IMR-90 (cell line): ENCODE data around the gene SCAANT1. TPM values are rescaled to one million over a fixed set of nuclear protein-coding genes. Genes with fewer than 3 reads are reported as not detected.

Experiments
- ATAC-seq: fragments of 200-7000 bp; cut with Tn5 transposase; 2 replicates; pipeline ENCODE4 v1.9.1; 2020; ENCODE audit warnings: low read depth, mild to moderate bottlenecking, moderate library complexity
- BruUV-seq: library from RNA; stranded (reverse); fragments of 400-500 nt; replicated peaks from 2 replicates; lab custom pipeline; 2021; lab: Mats Ljungman, UMichigan
- CTCF ChIA-PET: fragments of 300-600 bp; formaldehyde crosslinking; extraction: SDS; loops from one replicate; lab custom pipeline; 2021; ENCODE audit warnings: antibody characterized with exemption; lab: Yijun Ruan, JAX
- POLR2A ChIA-PET: fragments of 300-600 bp; sonication (Branson Sonifier 250); formaldehyde crosslinking; loops from one replicate; lab custom pipeline; 2022; ENCODE audit warnings: antibody characterized with exemption; ENCODE audit not compliant: unreplicated experiment; lab: Charles Lee
- DNase-seq: peaks from one replicate; pipeline ENCODE4 v3.0.0; 2013
- H2AFZ ChIP-seq: replicated peaks from 2 replicates; pipeline ENCODE3; 2013; ENCODE audit warnings: low read length, mild to moderate bottlenecking; ENCODE audit not compliant: poor library complexity
- H2AK5ac ChIP-seq: 2 replicates; pipeline ENCODE4 v1.6.1; 2013; ENCODE audit warnings: low read depth, low read length, inconsistent platforms
- H2AK9ac ChIP-seq: replicated peaks from 2 replicates; pipeline ENCODE3; 2013; ENCODE audit warnings: mild to moderate bottlenecking, low read depth, low read length, moderate library complexity; ENCODE audit not compliant: poor library complexity
- H2BK120ac ChIP-seq: 2 replicates; pipeline ENCODE4 v1.6.1; 2013; ENCODE audit warnings: low read depth, low read length, inconsistent platforms
- H2BK15ac ChIP-seq: 3 replicates; pipeline ENCODE4 v1.6.1; 2013; ENCODE audit warnings: low read depth, low read length, inconsistent platforms
- H2BK20ac ChIP-seq: 2 replicates; pipeline ENCODE4 v1.6.1; 2013; ENCODE audit warnings: low read depth, mild to moderate bottlenecking, inconsistent platforms, low read length, moderate library complexity
- H2BK5ac ChIP-seq: 2 replicates; pipeline ENCODE4 v1.6.1; 2013; ENCODE audit warnings: mild to moderate bottlenecking, low read depth, low read length, inconsistent platforms; ENCODE audit not compliant: poor library complexity, severe bottlenecking
- H3K14ac ChIP-seq: replicated peaks from 2 replicates; pipeline ENCODE4 v1.6.1; 2013; ENCODE audit warnings: low read depth, low read length, inconsistent platforms
- H3K18ac ChIP-seq: 2 replicates; pipeline ENCODE4 v1.6.1; 2013; ENCODE audit warnings: low read depth, low read length, control low read depth
- H3K23ac ChIP-seq: 2 replicates; pipeline ENCODE4 v1.6.1; 2013; ENCODE audit warnings: low read depth, low read length, inconsistent platforms
- H3K27ac ChIP-seq: 2 replicates; pipeline ENCODE4 v1.5.1; 2013; ENCODE audit warnings: mild to moderate bottlenecking, control low read depth, low read length; ENCODE audit not compliant: insufficient read depth
- H3K27me3 ChIP-seq: 2 replicates; pipeline ENCODE4 v1.6.1; 2013; ENCODE audit warnings: low read length; ENCODE audit not compliant: control insufficient read depth, insufficient read depth
- H3K36me3 ChIP-seq: 2 replicates; pipeline ENCODE4 v1.6.1; 2013; ENCODE audit warnings: low read length, mixed read lengths; ENCODE audit not compliant: control insufficient read depth, insufficient read depth
- H3K4ac ChIP-seq: 2 replicates; pipeline ENCODE4 v1.6.1; 2013; ENCODE audit warnings: low read depth, low read length, inconsistent platforms
- H3K4me1 ChIP-seq: 2 replicates; pipeline ENCODE4 v1.6.1; 2013; ENCODE audit warnings: low read length, mixed read lengths; ENCODE audit not compliant: control insufficient read depth, insufficient read depth
- H3K4me2 ChIP-seq: 2 replicates; pipeline ENCODE4 v1.6.1; 2013; ENCODE audit warnings: low read depth, mild to moderate bottlenecking, control low read depth, low read length, moderate library complexity
- H3K4me3 ChIP-seq: 2 replicates; pipeline ENCODE4 v1.5.1; 2013; ENCODE audit warnings: low read depth, mild to moderate bottlenecking, control low read depth, low read length, moderate library complexity; ENCODE audit not compliant: insufficient read depth
- H3K56ac ChIP-seq: 2 replicates; pipeline ENCODE4 v1.6.1; 2013; ENCODE audit warnings: low read length, inconsistent platforms; ENCODE audit not compliant: insufficient read depth; ENCODE audit errors: extremely low read depth
- H3K79me1 ChIP-seq, 2 experiments: 2 replicates each; pipeline ENCODE4 v1.6.1; 2013; ENCODE audit warnings: low read length in 2 of 2, inconsistent platforms in 1 of 2, low read depth in 1 of 2
- H3K9ac ChIP-seq: 2 replicates; pipeline ENCODE4 v1.6.1; 2013; ENCODE audit warnings: low read depth, low read length, control low read depth
- H3K9me1 ChIP-seq: 2 replicates; pipeline ENCODE4 v1.6.1; 2013; ENCODE audit warnings: low read length, inconsistent platforms; ENCODE audit not compliant: insufficient read depth
- H3K9me3 ChIP-seq: 2 replicates; pipeline ENCODE4 v1.6.1; 2013; ENCODE audit warnings: low read length; ENCODE audit not compliant: control insufficient read depth, insufficient read depth
- H4K20me1 ChIP-seq: 2 replicates; pipeline ENCODE4 v1.6.1; 2013; ENCODE audit warnings: low read length, inconsistent platforms; ENCODE audit not compliant: insufficient read depth
- H4K5ac ChIP-seq: 2 replicates; pipeline ENCODE4 v1.6.1; 2013; ENCODE audit warnings: mild to moderate bottlenecking, low read depth, low read length, control low read depth
- H4K8ac ChIP-seq, 2 experiments: 2 replicates each; pipeline ENCODE4 v1.6.1; 2013; ENCODE audit warnings: low read depth in 2 of 2, low read length in 2 of 2, control low read depth in 1 of 2, inconsistent platforms in 1 of 2
- H4K91ac ChIP-seq: 2 replicates; pipeline ENCODE4 v1.6.1; 2013; ENCODE audit warnings: low read depth, low read length, inconsistent platforms; ENCODE audit not compliant: insufficient read depth
- BHLHE40 ChIP-seq: fragments of 150-350 bp; IDR thresholded peaks from 2 replicates; pipeline ENCODE4 v1.6.1; 2016; ENCODE audit warnings: mild to moderate bottlenecking, low read depth, low read length
- CEBPB ChIP-seq: IDR thresholded peaks from 2 replicates; pipeline ENCODE4 v1.6.1; 2012; ENCODE audit warnings: low read depth, low read length, improper control_type of control experiment
- CHD1 ChIP-seq: IDR thresholded peaks from 2 replicates; pipeline ENCODE4 v1.6.1; 2012; ENCODE audit warnings: low read depth, low read length, improper control_type of control experiment
- ELK1 ChIP-seq: fragments of 150-350 bp; IDR thresholded peaks from 2 replicates; pipeline ENCODE4 v1.6.1; 2016; ENCODE audit warnings: low read depth, mild to moderate bottlenecking, low read length, moderate library complexity, borderline replicate concordance
- FOS ChIP-seq: fragments of 150-350 bp; IDR thresholded peaks from 2 replicates; pipeline ENCODE4 v1.6.1; 2016; ENCODE audit warnings: low read depth, low read length
- MAZ ChIP-seq: IDR thresholded peaks from 2 replicates; pipeline ENCODE4 v1.6.1; 2012; ENCODE audit warnings: low read depth, mild to moderate bottlenecking, low read length, improper control_type of control experiment, moderate library complexity, borderline replicate concordance
- MXI1 ChIP-seq: IDR thresholded peaks from 2 replicates; pipeline ENCODE4 v1.6.1; 2012; ENCODE audit warnings: low read depth, mild to moderate bottlenecking, low read length, moderate library complexity, borderline replicate concordance
- NFE2L2 ChIP-seq: fragments of 150-350 bp; IDR thresholded peaks from 2 replicates; pipeline ENCODE4 v1.6.1; 2016; ENCODE audit warnings: low read depth, mild to moderate bottlenecking, low read length
- POLR2A ChIP-seq: IDR thresholded peaks from 2 replicates; pipeline ENCODE4 v1.6.1; 2012; ENCODE audit warnings: mild to moderate bottlenecking, low read depth, low read length
- RAD21 ChIP-seq: IDR thresholded peaks from 2 replicates; pipeline ENCODE4 v1.6.1; 2012; ENCODE audit warnings: low read length, improper control_type of control experiment
- RCOR1 ChIP-seq: IDR thresholded peaks from 2 replicates; pipeline ENCODE4 v1.6.1; 2012; ENCODE audit warnings: mild to moderate bottlenecking, low read length, improper control_type of control experiment; ENCODE audit not compliant: insufficient replicate concordance
- RFX5 ChIP-seq: IDR thresholded peaks from 2 replicates; pipeline ENCODE4 v1.8.0; 2012; ENCODE audit warnings: low read depth, mild to moderate bottlenecking, low read length, moderate library complexity
- SMC3 ChIP-seq: fragments of 150-350 bp; IDR thresholded peaks from 2 replicates; pipeline ENCODE4 v1.6.1; 2016; ENCODE audit warnings: low read depth, mild to moderate bottlenecking, antibody characterized with exemption, low read length, moderate library complexity
- WGBS, 2 experiments: methylation state at CpG; one replicate each; pipeline versions ENCODE4 v1.1.5 to v1.1.7; 2013; ENCODE audit warnings: missing lambda C conversion rate in 2 of 2; ENCODE audit not compliant: insufficient read length in 1 of 2; ENCODE audit errors: extremely low coverage in 2 of 2; 5-methylcytosine and 5-hydroxymethylcytosine counted together
- dilution Hi-C: fragments of 300-500 bp; cut with HindIII; formaldehyde crosslinking; loops from one replicate; pipeline ENCODE4 v1.14.3; 2018; ENCODE audit warnings: low sequenced_read_pairs; ENCODE audit not compliant: unreplicated experiment
- in situ Hi-C: fragments of 300-500 bp; cut with MboI; formaldehyde crosslinking; loops from 3 replicates; pipeline ENCODE4 v1.14.3; 2019; ENCODE audit warnings: low sequenced_read_pairs, inconsistent platforms, mixed read lengths
- intact Hi-C: fragments of 100-400 bp; cut with micrococcal nuclease; formaldehyde crosslinking; loops from 2 replicates; pipeline ENCODE4 v1.10.0; 2022
- polyA plus RNA-seq, 3 experiments: library from polyadenylated mRNA; depleted of rRNA; stranded (reverse); fragments of >200 nt; gene quantifications; 2 replicates each; pipeline ENCODE4 v1.2.3, GENCODE V29; 2012; ENCODE audit warnings: low replicate concordance in 1 of 3
- total RNA-seq: library from RNA; depleted of rRNA; stranded (reverse); fragments of >200 nt; gene quantifications from 2 replicates; pipeline ENCODE4 v1.2.3, GENCODE V29; 2012

Gene SCAANT1
- total and polyA plus RNA-seq, 2 of the 4 experiments (the other 2 are of a cell fraction) = not detected

DNA sequence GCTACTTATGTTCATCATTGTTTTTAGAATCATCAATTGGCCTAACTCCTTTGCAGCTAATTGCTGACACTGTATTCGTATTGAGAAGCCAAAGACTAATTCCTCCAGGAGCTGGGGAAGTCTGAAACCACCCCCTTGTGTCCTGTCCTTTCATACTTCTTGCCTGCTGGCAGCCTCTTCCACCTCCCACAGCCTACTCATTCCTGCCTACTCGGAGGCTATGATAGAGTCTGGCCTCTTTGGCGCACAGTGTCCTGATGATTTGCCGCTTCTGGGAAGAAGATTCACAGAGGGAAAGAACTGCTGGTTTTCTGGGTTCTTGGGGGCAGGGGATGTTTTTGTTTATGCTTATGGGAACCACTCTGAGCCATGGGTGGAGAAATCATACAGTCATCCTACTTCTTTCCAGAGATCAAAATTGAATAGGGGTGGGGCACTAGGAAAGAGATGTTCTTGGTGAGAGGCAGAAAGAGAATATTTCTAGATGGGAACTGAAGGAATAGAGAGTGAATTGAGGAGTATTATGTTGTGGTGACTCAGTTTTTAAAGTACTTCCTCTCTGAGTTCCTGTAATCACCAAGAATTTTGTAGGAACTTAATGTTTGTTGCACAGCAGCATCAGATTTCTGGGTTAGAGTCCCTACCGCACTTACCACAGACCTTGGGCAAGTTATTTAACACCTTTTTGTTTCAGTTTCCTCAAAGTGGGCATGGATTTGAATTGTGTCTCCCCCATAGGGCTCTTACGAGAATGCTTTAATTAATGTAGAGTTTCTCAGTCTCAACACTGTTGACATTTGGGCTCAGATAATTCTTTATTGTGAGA is 22.1 kb upstream of the SCAANT1 start:
- no TSS peak for BruUV-seq
- intact Hi-C loops (no loop called here), in situ Hi-C loops (no loop called here), dilution Hi-C loops (no loop called here)
- Histone ChIP-seq H4K20me1 (peaks cover 59% of the 10 kb centered on the region), H3K56ac (no peak overlapping the region), H3K23ac (no peak overlapping the region), H2AFZ (no peak overlapping the region), H2AK5ac (no peak overlapping the region), H4K8ac (no peak overlapping the region), H4K5ac (no peak overlapping the region), H3K27ac (no peak overlapping the region), H3K27me3 (no peaks in the 10 kb centered on the region), H2BK120ac (no peak overlapping the region), H2BK20ac (no peak overlapping the region), H3K9me3 (no peaks in the 10 kb centered on the region), H2AK9ac (no peak overlapping the region), H2BK15ac (no peak overlapping the region), H3K79me1 (peaks cover 49 to 85% of the 10 kb centered on the region in 2 experiments), H2BK5ac (no peak overlapping the region), H3K18ac (no peak overlapping the region), H3K4me3 (no peak overlapping the region), H3K9ac (no peak overlapping the region), H3K4me2 (no peak overlapping the region), H3K4me1 (peaks cover 1% of the 10 kb centered on the region; the same call in 1 of the 2 replicates), H4K91ac (no peak overlapping the region), H3K36me3 (no peaks in the 10 kb centered on the region), H3K14ac (no peak overlapping the region), H3K4ac (no peak overlapping the region), H3K9me1 (peaks cover 14% of the 10 kb centered on the region)
- CTCF ChIA-PET = no interaction called here
- DNase-seq (no peak), ATAC-seq (no peak)
- TF ChIP-seq RAD21 = no peak
- TF ChIP-seq CHD1 = no peak
- no peak for TF ChIP-seq RFX5
- no peak for TF ChIP-seq SMC3
- TF ChIP-seq MAZ = no peak
- TF ChIP-seq BHLHE40 = no peak
- TF ChIP-seq CEBPB = no peak
- no peak for TF ChIP-seq MXI1
- no peak for TF ChIP-seq POLR2A
- no peak for TF ChIP-seq RCOR1
- no peak for TF ChIP-seq ELK1
- TF ChIP-seq FOS = no peak
- TF ChIP-seq NFE2L2 = no peak
- 80% methylated on average over 1 of the region's 6 CpGs; no CpG with 5 or more reads in 1 of the 2 experiments for WGBS, 2 experiments
- POLR2A ChIA-PET = no interaction called here
